ENCODE measurements around the gene TMEM132D.
"Not testable (repeated sequence)": the region's sequence is repeated elsewhere in the genome, so short reads cannot be mapped to it uniquely, and the experiment has no call there.

Gene TMEM132D

DNA sequence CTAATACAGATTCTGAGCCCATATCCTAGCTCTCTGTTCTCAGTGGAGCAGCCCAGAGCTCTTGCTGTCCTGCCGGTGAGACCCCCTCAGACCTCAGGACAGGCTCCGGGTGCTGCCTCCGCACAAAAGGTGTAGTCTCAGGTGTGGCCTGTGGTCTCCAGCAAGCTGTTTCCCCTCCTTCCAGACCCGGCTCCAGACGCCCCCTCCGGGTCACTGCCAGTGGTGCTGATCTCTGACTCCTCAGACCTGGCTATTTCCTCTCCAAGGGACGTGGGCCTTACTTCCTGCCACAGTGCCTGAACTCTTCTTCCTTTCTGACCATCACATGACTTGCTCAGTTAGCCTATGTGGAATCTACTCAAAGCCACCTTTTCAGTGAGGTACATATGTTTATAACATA, 713.0 kb downstream of the TMEM132D start:
- 35% methylated on average over 7 of the region's 7 CpGs for WGBS
- Histone ChIP-seq H4K8ac (ENCODE audit: low read length) (no peak overlapping the region), H3K23ac (ENCODE audit: low read length in 2 of 2) (no peak overlapping the region)

DNA sequence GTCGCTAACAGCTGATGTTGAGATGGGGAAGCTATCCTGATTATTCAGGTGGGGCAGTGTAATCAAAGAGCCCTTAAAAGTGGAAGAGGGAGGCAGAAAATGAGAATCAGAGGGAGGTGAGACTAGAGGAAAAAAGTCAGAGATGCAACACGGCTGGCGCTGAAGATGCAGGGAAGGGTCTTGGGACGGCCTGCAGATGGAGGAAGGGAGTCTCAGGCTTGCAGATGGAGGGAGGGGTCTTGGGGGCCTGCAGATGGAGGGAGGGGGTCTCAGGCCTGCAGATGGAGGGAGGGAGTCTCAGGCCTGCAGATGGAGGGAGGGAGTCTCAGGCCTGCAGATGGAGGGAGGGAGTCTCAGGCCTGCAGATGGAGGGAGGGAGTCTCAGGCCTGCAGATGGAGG, 713.9 kb downstream of the TMEM132D start:
- not testable (repeated sequence) for H2BK12ac ChIP-seq (ENCODE audit: low read length in 2 of 2); H2AFZ ChIP-seq (ENCODE audit: low read depth, low read length); H3K27ac ChIP-seq (ENCODE audit: low read length, poor library complexity, severe bottlenecking); DNase-seq; H3K79me1 ChIP-seq (replicated peaks; ENCODE audit: low read length, poor library complexity, severe bottlenecking); H3K4ac ChIP-seq (ENCODE audit: low read depth in 1 of 2, low read length in 2 of 2); H3K27me3 ChIP-seq (ENCODE audit: control insufficient read depth in 1 of 2, insufficient read depth in 1 of 2, low read length in 2 of 2); H2BK5ac ChIP-seq (ENCODE audit: low read depth, low read length, poor library complexity, severe bottlenecking); H4K91ac ChIP-seq (ENCODE audit: low read length); H4K8ac ChIP-seq (ENCODE audit: low read length); H3K4me2 ChIP-seq (ENCODE audit: low read length, poor library complexity, severe bottlenecking); H3K9ac ChIP-seq (ENCODE audit: low read length); H3K9me3 ChIP-seq (ENCODE audit: control insufficient read depth, low read length); H2BK120ac ChIP-seq (ENCODE audit: low read depth, low read length); H3K18ac ChIP-seq (ENCODE audit: low read depth in 1 of 2, low read length in 2 of 2); H3K4me1 ChIP-seq (ENCODE audit: control insufficient read depth, insufficient read depth, low read depth, low read length); H2AK5ac ChIP-seq (ENCODE audit: low read length, severe bottlenecking); H3K4me3 ChIP-seq (ENCODE audit: insufficient read depth in 1 of 2, low read depth in 1 of 2, low read length in 2 of 2); H2BK15ac ChIP-seq (ENCODE audit: low read depth, poor library complexity, severe bottlenecking); H3K23ac ChIP-seq (ENCODE audit: low read length in 2 of 2); H3K36me3 ChIP-seq (ENCODE audit: control insufficient read depth in 1 of 2, insufficient read depth in 2 of 2, low read depth in 1 of 2, low read length in 2 of 2); H3K14ac ChIP-seq (ENCODE audit: low read length in 2 of 2)
- 54% methylated on average over 4 of the region's 4 CpGs for WGBS

More for the DNA sequence above, 713.0 kb downstream of the TMEM132D start:
- Histone ChIP-seq H3K9me3 (ENCODE audit: control insufficient read depth, low read length) (no peaks in the 10 kb centered on the region), H3K4me3 (ENCODE audit: insufficient read depth in 1 of 2, low read depth in 1 of 2, low read length in 2 of 2) (no peak overlapping the region), H2BK5ac (ENCODE audit: low read depth, low read length, poor library complexity, severe bottlenecking) (no peak overlapping the region), H3K79me1 (replicated peaks; ENCODE audit: low read length, poor library complexity, severe bottlenecking) (no peaks in the 10 kb centered on the region), H4K91ac (ENCODE audit: low read length) (no peak overlapping the region), H2BK12ac (ENCODE audit: low read length in 2 of 2) (no peak overlapping the region), H2AK5ac (ENCODE audit: low read length, severe bottlenecking) (no peak overlapping the region), H3K4me2 (ENCODE audit: low read length, poor library complexity, severe bottlenecking) (no peak overlapping the region), H2AFZ (ENCODE audit: low read depth, low read length) (no peak overlapping the region), H3K4ac (ENCODE audit: low read depth in 1 of 2, low read length in 2 of 2) (no peak overlapping the region), H3K36me3 (ENCODE audit: control insufficient read depth in 1 of 2, insufficient read depth in 2 of 2, low read depth in 1 of 2, low read length in 2 of 2) (no peaks in the 10 kb centered on the region), H2BK15ac (ENCODE audit: low read depth, poor library complexity, severe bottlenecking) (no peak overlapping the region), H2BK120ac (ENCODE audit: low read depth, low read length) (no peak overlapping the region), H3K27me3 (ENCODE audit: control insufficient read depth in 1 of 2, insufficient read depth in 1 of 2, low read length in 2 of 2) (no peaks in the 10 kb centered on the region), H3K4me1 (ENCODE audit: control insufficient read depth, insufficient read depth, low read depth, low read length) (no peaks in the 10 kb centered on the region), H3K27ac (ENCODE audit: low read length, poor library complexity, severe bottlenecking) (no peak overlapping the region), H3K14ac (ENCODE audit: low read length in 2 of 2) (no peak overlapping the region), H3K9ac (ENCODE audit: low read length) (no peak overlapping the region), H3K18ac (ENCODE audit: low read depth in 1 of 2, low read length in 2 of 2) (no peak overlapping the region)
- no peak for DNase-seq

- Histone ChIP-seq H3K27ac (ENCODE audit: low read length, poor library complexity, severe bottlenecking) (no peak overlapping the region), H3K79me1 (replicated peaks; ENCODE audit: low read length, poor library complexity, severe bottlenecking) (no peaks in the 10 kb centered on the region), H3K9ac (ENCODE audit: low read length) (no peak overlapping the region), H2BK5ac (ENCODE audit: low read depth, low read length, poor library complexity, severe bottlenecking) (no peak overlapping the region), H3K4me2 (ENCODE audit: low read length, poor library complexity, severe bottlenecking) (no peak overlapping the region), H3K9me3 (ENCODE audit: control insufficient read depth, low read length) (peaks cover 18% of the 10 kb centered on the region), H3K36me3 (ENCODE audit: control insufficient read depth in 1 of 2, insufficient read depth in 2 of 2, low read depth in 1 of 2, low read length in 2 of 2) (no peaks in the 10 kb centered on the region), H3K14ac (ENCODE audit: low read length in 2 of 2) (no peak overlapping the region), H2AFZ (ENCODE audit: low read depth, low read length) (no peak overlapping the region), H3K18ac (ENCODE audit: low read depth in 1 of 2, low read length in 2 of 2) (no peak overlapping the region), H2BK15ac (ENCODE audit: low read depth, poor library complexity, severe bottlenecking) (no peak overlapping the region), H4K8ac (ENCODE audit: low read length) (no peak overlapping the region), H4K91ac (ENCODE audit: low read length) (no peak overlapping the region), H3K4ac (ENCODE audit: low read depth in 1 of 2, low read length in 2 of 2) (no peak overlapping the region), H3K27me3 (ENCODE audit: control insufficient read depth in 1 of 2, insufficient read depth in 1 of 2, low read length in 2 of 2) (no peaks in the 10 kb centered on the region), H2BK12ac (ENCODE audit: low read length in 2 of 2) (no peak overlapping the region), H2BK120ac (ENCODE audit: low read depth, low read length) (no peak overlapping the region), H2AK5ac (ENCODE audit: low read length, severe bottlenecking) (no peak overlapping the region), H3K4me3 (ENCODE audit: insufficient read depth in 1 of 2, low read depth in 1 of 2, low read length in 2 of 2) (no peak overlapping the region), H3K23ac (ENCODE audit: low read length in 2 of 2) (no peak overlapping the region), H3K4me1 (ENCODE audit: control insufficient read depth, insufficient read depth, low read depth, low read length) (no peaks in the 10 kb centered on the region)
- DNase-seq = no peak
- 87% methylated on average over 1 of the region's 1 CpG for WGBS
Observed at GRCh38 chr12:129186952-129187351, 716.9 kb downstream of the TMEM132D start.

DNA sequence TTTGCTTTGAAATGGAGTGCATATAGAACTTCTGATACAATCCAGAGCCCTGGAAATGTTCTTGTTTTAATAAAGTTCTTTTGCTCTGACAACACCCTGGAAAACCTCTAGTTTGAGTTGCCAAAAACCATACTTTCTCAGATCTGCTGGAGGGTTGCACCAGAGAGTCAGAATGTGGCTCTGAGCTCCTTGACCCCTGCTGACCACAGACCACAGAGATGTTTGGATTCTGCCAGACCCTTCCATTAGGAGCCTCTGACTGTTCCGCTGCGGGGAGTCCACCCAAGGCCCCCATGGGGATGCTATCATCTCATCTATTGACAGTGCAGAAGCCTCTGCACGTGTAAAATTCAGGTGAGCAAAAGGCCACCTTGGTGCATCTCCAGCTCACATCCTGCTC, 718.0 kb downstream of the TMEM132D start:
- Histone ChIP-seq H3K4me1 (ENCODE audit: control insufficient read depth, insufficient read depth, low read depth, low read length) (no peaks in the 10 kb centered on the region), H4K8ac (ENCODE audit: low read length) (no peak overlapping the region), H2BK5ac (ENCODE audit: low read depth, low read length, poor library complexity, severe bottlenecking) (no peak overlapping the region), H3K4me3 (ENCODE audit: insufficient read depth in 1 of 2, low read depth in 1 of 2, low read length in 2 of 2) (no peak overlapping the region), H2AK5ac (ENCODE audit: low read length, severe bottlenecking) (no peak overlapping the region), H3K14ac (ENCODE audit: low read length in 2 of 2) (no peak overlapping the region), H3K36me3 (ENCODE audit: control insufficient read depth in 1 of 2, insufficient read depth in 2 of 2, low read depth in 1 of 2, low read length in 2 of 2) (no peaks in the 10 kb centered on the region), H3K23ac (ENCODE audit: low read length in 2 of 2) (no peak overlapping the region), H3K18ac (ENCODE audit: low read depth in 1 of 2, low read length in 2 of 2) (no peak overlapping the region), H2BK12ac (ENCODE audit: low read length in 2 of 2) (no peak overlapping the region), H3K4me2 (ENCODE audit: low read length, poor library complexity, severe bottlenecking) (no peak overlapping the region), H3K9ac (ENCODE audit: low read length) (no peak overlapping the region), H3K4ac (ENCODE audit: low read depth in 1 of 2, low read length in 2 of 2) (no peak overlapping the region), H3K27me3 (ENCODE audit: control insufficient read depth in 1 of 2, insufficient read depth in 1 of 2, low read length in 2 of 2) (no peaks in the 10 kb centered on the region), H3K27ac (ENCODE audit: low read length, poor library complexity, severe bottlenecking) (no peak overlapping the region), H2BK15ac (ENCODE audit: low read depth, poor library complexity, severe bottlenecking) (no peak overlapping the region), H4K91ac (ENCODE audit: low read length) (no peak overlapping the region), H2AFZ (ENCODE audit: low read depth, low read length) (no peak overlapping the region), H3K9me3 (ENCODE audit: control insufficient read depth, low read length) (peaks cover 18% of the 10 kb centered on the region), H3K79me1 (replicated peaks; ENCODE audit: low read length, poor library complexity, severe bottlenecking) (no peaks in the 10 kb centered on the region), H2BK120ac (ENCODE audit: low read depth, low read length) (no peak overlapping the region)
- no peak for DNase-seq
- 47% methylated on average over 3 of the region's 3 CpGs for WGBS

All from mesenchymal stem cell (in vitro differentiated cells and primary cell).